Measurements from ENCODE around the gene SPTBN4.
"Not testable (repeated sequence)": the region's sequence is repeated elsewhere in the genome, so short reads cannot be mapped to it uniquely, and the experiment has no call there.

Gene SPTBN4

DNA sequence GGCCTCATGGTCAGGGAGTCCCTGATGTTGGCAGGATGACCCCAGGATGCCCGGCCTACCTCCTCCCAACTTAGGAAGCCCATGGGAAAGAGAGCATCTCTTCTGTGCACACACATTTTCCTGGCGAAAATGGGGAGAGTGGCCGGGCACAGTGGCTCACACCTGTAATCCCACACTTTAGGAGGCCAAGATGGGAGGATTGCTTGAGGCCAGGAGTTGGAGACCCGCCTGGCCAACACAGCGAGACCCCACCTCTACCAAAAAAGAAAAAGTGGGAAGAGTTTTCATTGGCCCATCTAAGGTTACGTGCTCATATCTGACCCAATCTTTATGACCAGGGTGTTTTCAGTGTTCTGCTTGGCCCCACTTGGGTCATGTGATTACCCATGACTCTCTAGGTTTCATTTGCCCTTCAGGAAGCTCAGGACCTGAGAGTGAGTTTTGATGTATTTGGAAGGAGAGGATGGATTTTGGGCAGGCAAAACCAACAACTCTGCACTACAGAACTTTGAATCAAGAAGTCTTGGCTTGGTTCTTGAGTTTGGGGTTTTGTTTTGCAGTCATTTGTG is 76.3 kb downstream of the SPTBN4 start:
- no peaks in the 10 kb centered on the region for H3K27me3 ChIP-seq (ENCODE audit: insufficient read depth, poor library complexity, severe bottlenecking)
- no peak overlapping the region for H3K27ac ChIP-seq (replicated peaks)
- no peak overlapping the region for H3K4me3 ChIP-seq (replicated peaks; ENCODE audit: insufficient read depth, low read length)
- no peak for DNase-seq (ENCODE audit: low read depth in 1 of 2, low spot score in 1 of 2)
- TF ChIP-seq, protein P1, sequence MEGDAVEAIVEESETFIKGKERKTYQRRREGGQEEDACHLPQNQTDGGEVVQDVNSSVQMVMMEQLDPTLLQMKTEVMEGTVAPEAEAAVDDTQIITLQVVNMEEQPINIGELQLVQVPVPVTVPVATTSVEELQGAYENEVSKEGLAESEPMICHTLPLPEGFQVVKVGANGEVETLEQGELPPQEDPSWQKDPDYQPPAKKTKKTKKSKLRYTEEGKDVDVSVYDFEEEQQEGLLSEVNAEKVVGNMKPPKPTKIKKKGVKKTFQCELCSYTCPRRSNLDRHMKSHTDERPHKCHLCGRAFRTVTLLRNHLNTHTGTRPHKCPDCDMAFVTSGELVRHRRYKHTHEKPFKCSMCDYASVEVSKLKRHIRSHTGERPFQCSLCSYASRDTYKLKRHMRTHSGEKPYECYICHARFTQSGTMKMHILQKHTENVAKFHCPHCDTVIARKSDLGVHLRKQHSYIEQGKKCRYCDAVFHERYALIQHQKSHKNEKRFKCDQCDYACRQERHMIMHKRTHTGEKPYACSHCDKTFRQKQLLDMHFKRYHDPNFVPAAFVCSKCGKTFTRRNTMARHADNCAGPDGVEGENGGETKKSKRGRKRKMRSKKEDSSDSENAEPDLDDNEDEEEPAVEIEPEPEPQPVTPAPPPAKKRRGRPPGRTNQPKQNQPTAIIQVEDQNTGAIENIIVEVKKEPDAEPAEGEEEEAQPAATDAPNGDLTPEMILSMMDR (IDR thresholded peaks at IDR 0.05; ENCODE audit: insufficient read depth, low read length): no peak
- TF ChIP-seq GABPA (IDR thresholded peaks at IDR 0.05; ENCODE audit: low read depth) (no peak), POLR2AphosphoS5 (IDR thresholded peaks at IDR 0.05; ENCODE audit: low read depth) (no peak), SPI1 (IDR thresholded peaks at IDR 0.05; ENCODE audit: borderline replicate concordance, low read depth) (no peak)
- TF ChIP-seq, protein P2, sequence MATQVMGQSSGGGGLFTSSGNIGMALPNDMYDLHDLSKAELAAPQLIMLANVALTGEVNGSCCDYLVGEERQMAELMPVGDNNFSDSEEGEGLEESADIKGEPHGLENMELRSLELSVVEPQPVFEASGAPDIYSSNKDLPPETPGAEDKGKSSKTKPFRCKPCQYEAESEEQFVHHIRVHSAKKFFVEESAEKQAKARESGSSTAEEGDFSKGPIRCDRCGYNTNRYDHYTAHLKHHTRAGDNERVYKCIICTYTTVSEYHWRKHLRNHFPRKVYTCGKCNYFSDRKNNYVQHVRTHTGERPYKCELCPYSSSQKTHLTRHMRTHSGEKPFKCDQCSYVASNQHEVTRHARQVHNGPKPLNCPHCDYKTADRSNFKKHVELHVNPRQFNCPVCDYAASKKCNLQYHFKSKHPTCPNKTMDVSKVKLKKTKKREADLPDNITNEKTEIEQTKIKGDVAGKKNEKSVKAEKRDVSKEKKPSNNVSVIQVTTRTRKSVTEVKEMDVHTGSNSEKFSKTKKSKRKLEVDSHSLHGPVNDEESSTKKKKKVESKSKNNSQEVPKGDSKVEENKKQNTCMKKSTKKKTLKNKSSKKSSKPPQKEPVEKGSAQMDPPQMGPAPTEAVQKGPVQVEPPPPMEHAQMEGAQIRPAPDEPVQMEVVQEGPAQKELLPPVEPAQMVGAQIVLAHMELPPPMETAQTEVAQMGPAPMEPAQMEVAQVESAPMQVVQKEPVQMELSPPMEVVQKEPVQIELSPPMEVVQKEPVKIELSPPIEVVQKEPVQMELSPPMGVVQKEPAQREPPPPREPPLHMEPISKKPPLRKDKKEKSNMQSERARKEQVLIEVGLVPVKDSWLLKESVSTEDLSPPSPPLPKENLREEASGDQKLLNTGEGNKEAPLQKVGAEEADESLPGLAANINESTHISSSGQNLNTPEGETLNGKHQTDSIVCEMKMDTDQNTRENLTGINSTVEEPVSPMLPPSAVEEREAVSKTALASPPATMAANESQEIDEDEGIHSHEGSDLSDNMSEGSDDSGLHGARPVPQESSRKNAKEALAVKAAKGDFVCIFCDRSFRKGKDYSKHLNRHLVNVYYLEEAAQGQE (IDR thresholded peaks at IDR 0.05; ENCODE audit: insufficient replicate concordance, low read depth): no peak

DNA sequence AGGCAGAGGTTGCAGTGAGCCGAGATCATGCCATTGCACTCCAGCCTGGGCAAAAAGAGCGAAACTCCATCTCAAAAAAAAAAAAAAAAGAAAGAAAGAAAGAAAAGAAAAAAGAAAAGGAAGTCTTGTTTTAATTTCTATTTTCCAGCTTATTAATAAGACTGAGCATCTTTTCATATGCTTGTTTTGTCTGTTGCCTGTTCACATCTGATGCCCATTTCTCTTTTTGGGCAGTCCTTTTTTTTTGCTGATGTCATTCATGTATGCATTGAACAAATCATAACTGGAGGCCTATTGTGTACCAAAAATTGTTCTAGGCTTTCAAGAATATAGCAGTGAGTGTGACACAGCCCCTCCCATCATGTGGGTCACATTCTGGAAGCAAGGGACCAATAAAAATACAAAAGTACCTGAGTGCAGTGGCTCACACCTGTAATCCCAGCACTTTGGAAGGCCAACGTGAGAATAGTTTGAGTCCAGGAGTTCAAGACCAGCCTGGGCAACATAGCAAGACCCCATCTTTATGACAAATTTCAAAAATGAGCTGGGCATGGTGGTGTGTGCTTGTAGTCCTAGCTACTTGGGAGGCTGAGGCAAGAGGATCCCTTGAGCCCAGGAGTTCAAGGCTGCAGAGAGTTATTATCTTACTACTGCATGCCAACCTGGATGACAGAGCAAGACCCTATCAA is 79.5 kb downstream of the SPTBN4 start:
- not testable (repeated sequence) for H3K4me3 ChIP-seq (replicated peaks; ENCODE audit: insufficient read depth, low read length)

DNA sequence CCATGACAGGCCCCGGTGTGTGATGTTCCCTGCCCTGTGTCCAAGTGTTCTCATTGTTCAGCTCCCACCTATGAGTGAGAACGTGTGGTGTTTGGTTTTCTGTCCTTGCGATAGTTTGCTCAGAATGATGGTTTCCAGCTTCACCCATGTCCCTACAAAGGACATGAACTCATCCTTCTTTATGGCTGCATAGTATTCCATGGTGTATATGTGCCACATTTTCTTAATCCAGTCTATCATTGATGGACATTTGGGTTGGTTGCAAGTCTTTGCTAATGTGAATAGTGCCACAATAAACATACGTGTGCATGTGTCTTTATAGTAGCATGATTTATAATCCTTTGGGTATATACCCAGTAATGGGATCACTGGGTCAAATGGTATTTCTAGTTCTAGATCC is 80.4 kb downstream of the SPTBN4 start:
- not testable (repeated sequence) for DNase-seq (ENCODE audit: low read depth in 1 of 2, low spot score in 1 of 2); H3K27me3 ChIP-seq (ENCODE audit: insufficient read depth, poor library complexity, severe bottlenecking); H3K4me3 ChIP-seq (replicated peaks; ENCODE audit: insufficient read depth, low read length); H3K27ac ChIP-seq (replicated peaks)

More for the DNA sequence above, 79.5 kb downstream of the SPTBN4 start:
- not testable (repeated sequence) for H3K27ac ChIP-seq (replicated peaks); DNase-seq (ENCODE audit: low read depth in 1 of 2, low spot score in 1 of 2); H3K27me3 ChIP-seq (ENCODE audit: insufficient read depth, poor library complexity, severe bottlenecking)

DNA sequence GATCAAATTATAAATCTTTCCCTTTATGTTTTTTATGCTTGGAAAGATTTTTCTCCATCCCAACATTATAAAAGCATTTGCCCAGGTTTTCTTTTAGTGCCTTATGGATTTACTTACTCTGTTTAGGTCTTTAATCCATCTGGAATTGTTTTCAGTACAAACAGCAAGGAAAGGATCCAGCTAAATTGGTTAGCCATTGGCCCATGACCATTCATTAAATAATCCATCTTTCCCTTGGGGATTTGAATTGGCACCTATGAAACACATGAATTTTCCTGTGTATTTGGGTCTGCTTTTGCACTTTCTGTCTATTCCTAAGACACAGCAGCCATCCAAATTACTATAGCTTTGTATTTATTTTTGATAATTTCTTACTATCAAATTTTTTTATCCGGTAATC is 81.0 kb downstream of the SPTBN4 start:
- H3K4me3 ChIP-seq (replicated peaks; ENCODE audit: insufficient read depth, low read length): no peak overlapping the region
- DNase-seq (ENCODE audit: low read depth in 1 of 2, low spot score in 1 of 2): no peak
- peaks cover 9% of the 10 kb centered on the region for H3K27me3 ChIP-seq (ENCODE audit: insufficient read depth, poor library complexity, severe bottlenecking)
- no peak overlapping the region for H3K27ac ChIP-seq (replicated peaks)
- TF ChIP-seq GABPA (IDR thresholded peaks at IDR 0.05; ENCODE audit: low read depth): no peak
- TF ChIP-seq, protein P1 (IDR thresholded peaks at IDR 0.05; ENCODE audit: insufficient read depth, low read length): no peak
- TF ChIP-seq SPI1 (IDR thresholded peaks at IDR 0.05; ENCODE audit: borderline replicate concordance, low read depth): no peak
- TF ChIP-seq POLR2AphosphoS5 (IDR thresholded peaks at IDR 0.05; ENCODE audit: low read depth): no peak
- TF ChIP-seq, protein P2 (IDR thresholded peaks at IDR 0.05; ENCODE audit: insufficient replicate concordance, low read depth): no peak
